GM19372 (cell line): ENCODE results near the gene APOL6.
"Not testable (repeated sequence)": the region's sequence is repeated elsewhere in the genome, so short reads cannot be mapped to it uniquely, and the experiment has no call there.

ENCODE experiments used
- ATAC-seq: cut with Tn5 transposase; IDR thresholded peaks from one replicate; pipeline ENCODE4 v1.9.1; 2021; ENCODE audit warnings: mild to moderate bottlenecking, low read depth, moderate library complexity; ENCODE audit not compliant: unreplicated experiment

APOL6 gene

DNA sequence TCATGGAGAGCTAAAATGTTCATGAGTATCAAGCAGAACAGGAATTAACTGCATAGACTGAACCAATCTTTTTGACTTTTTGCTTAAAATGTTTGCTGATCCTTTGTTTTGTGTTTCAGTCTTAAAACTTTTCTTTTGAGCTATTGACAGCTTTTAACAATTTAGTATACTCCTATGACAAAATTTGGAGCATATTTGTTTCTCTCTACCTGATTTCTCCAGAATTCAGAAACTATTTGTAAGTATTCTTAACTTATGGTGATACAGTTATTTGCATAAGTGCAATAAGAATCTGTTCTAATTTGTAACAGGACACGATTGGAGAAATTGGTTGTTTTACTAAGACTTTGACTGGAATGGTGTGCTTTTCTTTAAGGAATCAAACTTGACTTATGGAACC, 18.5 kb downstream of the APOL6 start:
- ATAC-seq, result not testable (repeated sequence)

DNA sequence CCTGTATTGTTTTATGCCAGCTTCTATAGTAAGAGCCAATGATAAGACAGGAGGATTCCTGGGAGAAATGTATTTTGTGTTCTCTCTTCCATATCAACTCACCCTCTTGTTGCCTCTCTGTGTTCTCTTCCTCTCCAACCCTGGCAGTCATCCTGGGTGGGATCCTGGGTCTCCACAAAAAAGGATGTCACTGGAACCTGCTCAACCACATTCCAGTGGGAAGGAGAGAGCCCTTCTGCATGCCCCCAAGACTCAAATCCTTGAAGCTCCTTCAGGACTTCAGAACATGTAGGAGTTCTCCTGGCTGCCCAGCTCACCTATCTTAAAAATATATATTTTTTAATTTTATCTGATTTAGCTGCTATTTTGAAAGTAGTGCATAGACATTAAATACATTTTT, 26.1 kb downstream of the APOL6 start:
- ATAC-seq, result no peak

DNA sequence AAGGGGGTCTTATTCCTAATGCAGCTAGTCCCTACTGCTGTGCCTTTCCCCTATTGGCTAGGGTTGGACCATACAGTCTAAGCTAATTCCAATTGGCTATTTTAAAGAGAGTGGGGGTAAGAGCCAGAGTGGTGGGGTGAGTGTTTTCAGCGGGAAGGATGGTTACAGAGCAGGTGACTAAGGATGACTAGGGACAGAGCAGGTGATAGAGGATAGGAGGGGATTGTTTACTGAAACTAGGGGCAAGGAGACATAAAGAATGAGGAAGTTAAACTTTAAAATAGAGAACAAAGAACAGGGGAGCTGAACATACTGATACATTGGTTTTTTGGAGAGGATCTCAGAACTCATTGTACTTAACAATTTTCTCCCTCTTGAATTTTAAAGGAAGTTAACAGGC, 27.8 kb downstream of the APOL6 start:
- not testable (repeated sequence) for ATAC-seq

DNA sequence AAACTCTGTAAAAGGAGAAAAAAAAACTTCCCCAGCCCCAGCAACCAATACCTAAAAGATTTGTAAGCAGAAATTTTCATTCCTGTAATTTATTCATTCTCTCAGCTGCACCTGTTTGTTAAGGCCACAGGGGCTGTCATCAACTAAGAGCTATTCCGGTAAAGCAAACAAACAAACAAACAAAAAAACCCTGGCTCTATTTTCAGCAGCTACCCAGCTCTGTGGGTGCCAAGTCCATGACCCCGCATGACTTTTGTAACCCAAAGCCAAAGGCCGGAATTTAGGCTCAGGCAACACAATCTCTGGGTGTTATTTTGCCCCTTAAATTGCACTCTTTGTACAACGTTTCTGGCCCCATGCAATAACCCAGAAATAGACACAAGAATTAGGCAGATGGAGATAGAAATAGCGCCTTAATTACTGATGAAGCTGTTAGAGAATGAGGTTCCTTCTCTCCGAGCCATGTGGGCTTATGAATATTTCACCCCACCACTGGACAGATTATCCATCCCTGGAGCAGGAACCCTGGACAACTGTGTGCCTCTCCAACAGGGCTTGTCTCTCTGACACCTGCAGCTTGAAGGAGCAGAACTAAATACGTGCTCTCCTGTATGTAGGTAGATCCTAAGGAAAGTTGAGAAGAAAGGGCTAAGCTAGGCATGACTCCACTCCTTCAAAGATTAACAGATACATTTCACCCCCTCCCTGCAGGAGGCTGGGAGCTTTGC, 29.4 kb downstream of the APOL6 start:
- no peak for ATAC-seq

DNA sequence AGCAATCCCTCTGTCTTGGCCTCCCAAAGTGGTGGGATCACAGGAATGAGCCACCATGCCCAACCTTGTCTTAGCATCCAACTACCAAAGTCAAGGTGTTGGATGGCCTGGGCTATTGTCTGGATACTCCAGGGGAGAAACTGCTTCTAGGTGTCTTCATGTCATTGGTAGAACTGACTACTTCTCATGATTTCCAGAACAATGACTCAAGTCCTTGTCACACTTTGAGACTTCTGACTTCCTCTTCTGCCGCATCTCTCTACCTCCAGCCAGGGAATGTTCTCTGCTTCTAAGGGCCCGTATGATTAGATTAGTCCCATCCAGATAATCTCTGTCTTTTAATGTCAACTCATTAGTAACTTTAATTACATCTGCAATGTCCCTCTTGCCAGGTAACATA, 30.6 kb downstream of the APOL6 start:
- ATAC-seq, result no peak

DNA sequence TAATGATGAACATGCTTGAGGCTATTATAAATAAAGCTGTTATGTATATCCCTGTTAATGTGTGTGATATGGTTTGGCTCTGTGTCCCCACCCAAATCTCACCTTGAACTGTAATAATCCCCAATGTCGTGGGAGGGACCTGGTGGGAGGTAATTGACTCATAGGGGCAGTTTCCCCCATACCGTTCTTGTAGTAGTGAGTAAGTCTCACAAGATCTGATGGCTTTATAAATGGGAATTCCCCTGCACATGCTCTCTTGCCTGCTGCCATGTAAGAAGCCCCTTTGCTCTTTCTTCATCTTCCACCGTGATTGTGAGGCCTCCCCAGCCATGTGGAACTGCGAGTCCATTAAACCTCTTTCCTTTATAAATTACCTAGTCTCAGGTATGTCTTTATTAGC, 31.2 kb downstream of the APOL6 start:
- ATAC-seq, result not testable (repeated sequence)

DNA sequence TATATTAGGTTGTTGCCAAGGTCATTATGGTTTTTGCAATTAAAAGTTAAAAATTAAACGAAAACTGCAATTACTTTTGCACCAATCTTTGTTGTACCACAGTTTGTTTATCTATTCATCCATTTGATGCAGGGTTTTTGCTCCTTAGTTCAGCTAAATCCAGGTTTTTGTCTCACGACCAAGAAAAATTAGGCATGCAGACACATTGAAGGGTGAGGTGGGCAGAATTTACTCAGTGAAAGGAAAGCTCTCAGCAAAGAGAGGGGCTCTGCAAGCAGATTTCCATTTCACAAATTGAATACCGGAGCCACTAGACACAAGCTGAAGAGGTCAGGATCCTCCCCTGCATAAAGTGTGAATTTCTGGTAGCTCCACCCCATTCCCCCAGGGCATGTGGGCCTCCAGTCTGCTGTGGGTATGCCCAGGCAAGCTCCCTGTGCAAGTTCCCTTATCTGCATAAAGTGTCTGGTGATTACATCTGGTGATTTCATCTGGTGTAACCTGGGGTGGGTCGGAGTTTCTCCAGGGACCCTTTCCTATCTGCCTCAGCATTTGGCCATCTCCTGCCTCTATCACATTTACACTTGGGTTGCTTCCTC, 33.3 kb downstream of the APOL6 start:
- no peak for ATAC-seq

DNA sequence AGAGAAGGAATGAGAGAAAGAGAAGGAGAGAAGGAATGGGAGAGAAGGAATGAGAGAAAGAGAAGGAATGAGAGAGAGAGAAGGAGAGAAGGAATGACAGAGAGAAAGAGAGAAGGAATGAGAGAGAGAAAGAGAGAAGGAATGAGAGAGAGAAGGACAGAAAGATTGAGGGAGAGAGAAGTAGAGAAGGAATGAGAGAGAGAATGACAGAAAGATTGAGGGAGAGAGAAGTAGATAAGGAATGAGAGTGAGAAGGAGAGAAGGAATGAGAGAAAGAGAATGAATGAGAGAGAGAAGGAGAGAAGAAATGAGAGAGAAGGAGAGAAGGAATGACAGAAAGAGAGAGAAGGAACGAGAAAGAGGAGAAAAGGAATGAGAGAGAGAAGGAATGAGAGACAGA, 35.3 kb downstream of the APOL6 start:
- no peak for ATAC-seq

DNA sequence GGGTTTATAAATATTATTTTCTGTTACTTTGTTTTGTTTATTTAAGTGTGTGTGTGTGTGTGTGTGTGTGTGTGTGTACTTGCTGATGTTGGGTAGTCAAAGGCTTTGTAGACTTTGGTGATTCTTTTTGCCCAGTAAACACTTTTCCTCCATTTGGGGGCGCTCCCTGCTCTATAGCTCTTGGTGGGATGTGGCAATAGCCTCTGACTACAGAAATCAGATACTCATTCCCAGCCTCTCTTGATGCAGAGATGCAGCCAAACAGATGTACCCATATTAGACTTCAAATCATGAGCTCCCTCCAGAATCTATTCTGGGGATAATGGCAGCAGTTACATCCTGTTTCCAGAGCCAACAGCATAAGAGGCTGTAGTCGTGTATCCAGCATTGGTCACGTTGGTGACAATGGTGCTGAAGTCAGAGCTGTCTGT, 36.0 kb downstream of the APOL6 start:
- ATAC-seq, result no peak

DNA sequence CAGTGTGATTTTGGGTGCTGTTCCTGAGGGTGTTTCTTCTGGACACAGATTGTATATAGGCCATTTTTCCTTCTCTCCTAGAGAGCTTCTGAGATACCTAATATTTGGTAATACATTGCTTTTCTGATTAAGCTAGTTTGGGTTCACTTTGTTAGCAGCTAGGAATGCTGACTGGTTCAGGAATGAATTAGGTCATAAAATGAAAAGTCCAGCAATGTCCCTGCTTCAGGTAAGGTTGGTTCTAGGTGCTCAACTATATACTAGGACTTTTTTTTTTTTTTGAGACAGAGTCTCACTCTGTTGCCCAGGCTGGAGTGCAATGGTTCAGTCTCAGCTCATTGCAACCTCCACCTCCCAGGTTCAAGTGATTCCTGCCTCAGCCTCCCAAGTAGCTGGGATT, 36.5 kb downstream of the APOL6 start:
- ATAC-seq, result no peak

DNA sequence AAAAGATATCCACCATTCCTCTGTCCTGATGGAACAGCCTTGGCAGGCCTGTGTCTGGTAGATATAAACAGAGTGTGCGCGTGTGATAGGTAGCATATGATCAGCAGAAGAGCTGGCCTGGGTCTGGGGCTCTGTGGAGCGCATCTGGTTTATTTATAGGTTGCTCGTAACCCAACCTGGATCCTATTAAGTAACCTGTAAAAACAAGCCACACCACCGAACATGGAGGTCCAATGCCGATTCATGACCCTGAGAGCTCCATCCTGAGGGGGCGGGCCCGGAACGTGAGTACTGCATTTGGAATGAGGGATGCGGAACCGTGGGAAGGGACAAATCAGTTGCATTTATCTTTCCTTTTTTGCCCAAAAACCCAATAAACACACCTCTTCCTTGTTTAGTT, 37.5 kb downstream of the APOL6 start:
- ATAC-seq, result no peak

DNA sequence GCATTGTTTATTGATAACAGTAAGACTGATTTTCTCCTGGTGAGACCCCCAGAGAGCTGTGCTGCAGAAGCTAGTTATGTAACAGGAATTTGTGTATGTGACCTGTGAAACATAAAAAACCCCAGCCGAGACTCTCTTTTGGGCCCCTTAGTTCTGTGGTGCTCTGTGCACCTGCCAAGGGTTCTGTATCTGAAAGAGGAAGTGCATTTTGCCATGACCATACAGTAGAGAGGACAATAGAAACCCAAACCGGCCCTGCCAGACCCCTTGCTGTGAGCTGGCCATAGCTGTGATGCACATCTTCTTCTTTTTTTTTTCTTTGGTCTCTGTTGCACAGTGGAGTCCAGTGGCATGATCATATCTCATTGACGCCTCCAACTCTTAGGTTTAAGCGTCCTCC, 38.1 kb downstream of the APOL6 start:
- no peak for ATAC-seq

DNA sequence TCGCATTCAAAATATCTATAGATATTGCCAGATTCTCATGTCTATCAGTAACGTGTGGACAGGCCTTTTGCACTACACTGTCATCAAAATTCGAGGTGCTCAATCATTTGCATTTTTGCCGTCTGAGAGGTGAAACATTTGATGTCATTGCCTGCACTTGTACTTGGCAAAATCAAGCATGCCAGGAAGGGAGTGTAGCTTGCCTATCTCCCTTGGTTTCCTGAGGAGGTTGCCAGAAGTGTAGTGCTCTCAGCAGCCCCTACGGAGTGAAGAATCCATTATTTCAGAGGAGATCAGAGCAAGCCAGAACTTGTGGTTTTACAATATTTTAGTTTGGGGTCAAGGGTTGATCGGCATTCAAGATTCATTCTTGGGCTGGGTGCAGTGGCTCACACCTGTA, 39.2 kb downstream of the APOL6 start:
- no peak for ATAC-seq

DNA sequence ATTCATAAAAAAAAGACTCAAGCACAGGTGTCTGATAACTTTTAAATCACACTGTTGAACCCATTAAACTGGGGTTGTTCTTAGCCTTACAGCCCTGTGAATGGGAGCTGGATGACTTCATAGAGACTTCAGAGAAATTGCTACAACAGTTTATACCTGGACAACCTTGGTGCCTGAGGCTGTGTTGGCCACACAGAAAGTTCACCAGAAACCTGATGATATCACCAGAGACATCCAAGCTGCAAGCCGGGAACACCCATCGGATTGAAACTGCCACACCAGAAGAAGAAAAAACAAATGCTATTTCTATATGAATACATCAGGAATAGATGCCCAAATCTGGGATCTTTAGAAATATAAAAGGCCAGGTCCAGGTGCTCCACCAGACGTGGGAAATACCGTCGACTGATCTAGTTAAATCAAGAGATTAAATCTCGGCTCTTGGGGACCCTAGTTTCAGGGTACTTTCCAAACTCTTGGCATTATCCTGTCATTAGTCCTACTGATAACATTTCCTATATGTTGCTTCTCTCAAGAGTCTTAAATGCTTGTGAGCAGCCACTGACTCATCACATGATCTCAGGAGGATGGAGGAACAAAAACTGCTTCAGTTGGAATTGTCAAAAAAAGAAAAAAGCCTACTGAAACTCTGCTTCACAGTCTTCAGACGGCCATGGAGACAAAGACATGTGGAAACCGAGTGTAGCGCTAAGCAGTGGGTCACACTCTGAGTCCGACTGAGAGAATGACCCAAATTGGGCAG, 40.8 kb downstream of the APOL6 start:
- no peak for ATAC-seq

DNA sequence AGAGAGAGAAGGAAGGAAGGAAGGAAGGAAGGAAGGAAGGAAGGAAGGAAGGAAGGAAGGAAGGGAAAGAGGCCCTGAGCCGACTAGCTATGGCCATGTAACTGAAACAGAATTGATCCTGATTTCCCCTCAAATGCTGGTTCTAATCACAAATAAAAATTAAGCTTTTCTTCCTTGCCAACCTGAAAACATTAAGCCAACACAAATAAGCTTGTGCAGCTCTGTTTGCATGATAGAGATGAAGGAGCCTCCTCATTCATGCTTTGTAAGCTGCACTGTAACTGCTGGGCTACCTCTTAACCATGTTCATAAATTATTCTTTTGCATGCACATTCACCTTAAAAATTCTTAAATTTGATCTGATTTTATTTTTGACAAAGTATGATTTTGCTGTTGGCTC, 41.8 kb downstream of the APOL6 start:
- no peak for ATAC-seq

DNA sequence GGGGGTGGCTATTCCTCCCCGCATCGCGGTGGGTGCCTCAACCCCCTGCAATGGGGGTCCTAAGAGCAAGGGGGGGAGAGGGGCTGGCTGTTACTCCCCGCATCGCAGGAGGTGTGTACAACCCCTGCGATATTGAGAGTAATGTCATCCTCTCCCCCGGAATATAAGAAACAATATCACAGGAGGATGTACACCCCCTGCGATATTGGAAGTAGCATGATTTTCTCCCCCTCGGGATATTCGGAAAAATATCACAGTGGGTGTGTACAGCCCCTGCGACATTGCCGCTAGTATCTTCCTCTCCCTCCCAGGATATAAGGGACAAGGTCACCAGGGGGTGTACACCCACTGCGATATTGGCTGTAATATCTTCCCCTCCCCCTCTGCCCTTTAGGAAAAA, 47.0 kb downstream of the APOL6 start:
- no peak for ATAC-seq

DNA sequence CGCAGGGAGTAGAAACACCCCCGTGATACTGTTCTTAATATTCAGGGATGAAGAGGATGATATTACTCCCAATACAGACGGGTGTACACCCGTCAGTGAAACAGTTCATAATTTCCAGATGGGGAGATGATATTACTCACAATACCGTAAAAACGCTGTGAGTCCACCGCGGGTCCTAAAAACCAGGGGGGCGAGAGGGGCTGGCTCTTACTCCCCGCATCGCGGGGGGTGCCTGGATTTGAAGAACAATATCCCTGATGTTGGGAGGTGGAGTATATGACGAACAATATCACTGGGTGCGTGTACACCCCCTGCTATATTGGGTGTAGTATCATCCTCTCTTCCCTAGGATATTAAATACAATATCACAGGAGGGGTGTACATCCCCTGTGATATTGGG, 48.9 kb downstream of the APOL6 start:
- no peak for ATAC-seq

DNA sequence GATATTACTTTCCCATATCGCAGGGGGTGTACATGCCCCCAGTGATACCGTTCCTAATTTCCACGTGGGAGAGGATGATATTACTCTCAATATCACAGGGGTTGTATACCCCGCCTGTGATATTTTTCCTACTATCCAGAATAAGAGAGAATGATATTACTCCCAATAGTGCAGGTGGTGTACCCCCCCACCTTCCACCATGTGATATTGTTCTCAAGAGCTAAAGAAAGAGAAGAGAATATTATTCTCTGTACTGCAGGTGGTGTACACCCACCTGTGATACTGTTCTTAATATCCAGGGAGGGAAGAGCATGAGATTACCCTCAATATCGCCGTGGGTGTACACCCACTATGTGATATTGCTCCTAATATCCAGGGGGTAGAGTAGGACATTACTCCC, 51.6 kb downstream of the APOL6 start:
- ATAC-seq, result not testable (repeated sequence)

DNA sequence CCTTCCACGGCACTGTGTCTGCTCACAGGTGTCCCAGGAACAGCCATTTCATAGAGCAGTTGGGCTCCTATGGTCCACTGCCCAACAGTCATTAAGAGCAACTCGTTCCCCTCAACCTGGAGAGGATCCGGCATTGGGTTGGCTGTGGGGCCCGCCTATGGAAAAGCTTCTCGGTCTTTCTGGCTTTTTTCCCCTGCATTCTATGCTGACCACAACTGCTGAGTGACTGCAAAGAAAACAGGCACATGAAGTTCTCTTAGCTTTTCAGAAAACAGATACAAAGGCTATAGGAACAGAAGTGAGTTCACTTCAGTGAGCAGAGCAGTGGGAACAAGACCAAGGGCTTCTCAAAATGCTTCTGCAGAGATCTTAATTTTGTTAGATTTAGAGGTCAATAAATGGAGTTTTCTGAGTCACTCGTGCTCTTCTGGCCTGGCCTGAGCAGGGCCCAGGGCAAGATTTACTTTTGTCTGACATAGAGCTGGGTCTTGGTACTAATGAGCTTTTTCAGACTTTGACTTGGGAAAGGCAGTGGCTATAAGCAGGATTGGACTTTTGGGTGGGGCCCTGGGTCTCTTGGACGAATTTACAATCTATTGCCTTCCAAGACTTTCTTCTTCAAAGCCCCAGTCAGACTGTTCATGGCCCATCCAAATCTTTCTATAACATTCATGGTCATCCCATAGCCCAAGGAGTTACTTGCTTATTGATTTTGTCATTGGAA, 55.8 kb downstream of the APOL6 start:
- no peak for ATAC-seq

DNA sequence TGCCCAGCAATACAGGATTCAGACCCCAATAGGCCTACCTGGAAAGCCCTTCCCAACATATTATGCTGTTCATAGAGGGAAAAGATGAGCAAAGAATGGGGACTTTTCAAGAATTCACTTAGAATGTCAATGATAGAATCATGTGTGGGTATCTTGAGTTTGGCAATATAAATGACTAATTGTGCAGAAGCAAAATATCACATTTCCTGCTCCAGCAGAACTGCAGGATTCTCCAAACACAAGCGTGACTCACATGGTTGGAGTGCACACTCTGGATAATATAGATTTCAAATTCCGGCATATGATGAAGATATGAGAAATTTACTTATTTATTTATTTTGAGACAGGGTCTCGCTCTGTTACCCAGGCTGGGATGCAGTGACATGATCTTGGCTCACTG, 56.9 kb downstream of the APOL6 start:
- ATAC-seq, result no peak

DNA sequence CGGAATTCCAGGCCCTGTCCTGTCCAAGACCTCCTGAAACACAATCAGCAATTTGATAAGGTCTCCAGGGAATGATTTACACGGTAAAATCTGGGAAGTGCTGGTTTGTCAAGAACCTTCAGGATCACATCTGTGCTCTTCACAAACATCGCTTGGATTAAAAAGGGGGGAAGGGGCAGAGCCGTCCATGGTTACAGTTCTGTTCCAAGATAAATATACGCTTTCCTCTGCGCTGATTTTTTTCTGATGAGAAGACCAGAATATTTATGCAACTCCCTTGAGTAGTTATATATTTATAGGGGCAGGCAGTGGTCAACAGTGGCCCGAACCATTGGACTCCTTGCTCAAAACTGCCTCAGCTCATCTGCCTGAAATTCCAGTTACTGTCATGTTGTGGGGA, 60.2 kb downstream of the APOL6 start:
- no peak for ATAC-seq
